Myocyte (in vitro differentiated cells): ENCODE measurements around the gene ZBTB4. TPM values are rescaled to one million over a fixed set of nuclear protein-coding genes. Genes with fewer than 3 reads are reported as not detected.
"Not testable (repeated sequence)": the region's sequence is repeated elsewhere in the genome, so short reads cannot be mapped to it uniquely, and the experiment has no call there.

Experiments
- DNase-seq: peaks from one replicate; pipeline ENCODE4 v3.0.0-alpha.2; 2012; ENCODE audit warnings: low read depth
- total RNA-seq: library from RNA; depleted of rRNA; stranded (reverse); fragments of >200 nt; gene quantifications from 2 replicates; pipeline ENCODE4 v1.2.3, GENCODE V29; 2014

Gene ZBTB4
- total RNA-seq, 1 donor from 2014 or later = 32.8 TPM

DNA sequence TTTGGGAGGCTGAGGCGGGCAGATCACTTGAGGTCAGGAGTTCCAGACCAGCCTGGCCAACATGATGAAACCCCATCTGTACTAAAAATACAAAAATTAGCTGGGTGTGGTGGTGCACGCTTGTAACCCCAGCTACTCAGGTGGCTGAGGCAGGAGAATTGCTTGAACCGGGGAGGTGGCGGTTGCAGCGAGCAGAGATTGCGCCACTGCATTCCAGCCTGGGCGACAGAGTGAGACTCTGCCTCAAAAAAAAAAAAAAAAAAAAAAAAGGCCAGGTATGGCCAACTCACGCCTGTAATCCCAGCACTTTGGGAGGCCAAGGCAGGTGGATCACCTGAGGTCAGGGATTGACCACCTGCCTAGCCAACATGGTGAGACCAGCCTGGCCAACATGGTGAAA is 4.7 kb downstream of the ZBTB4 start:
- DNase-seq = not testable (repeated sequence)

DNA sequence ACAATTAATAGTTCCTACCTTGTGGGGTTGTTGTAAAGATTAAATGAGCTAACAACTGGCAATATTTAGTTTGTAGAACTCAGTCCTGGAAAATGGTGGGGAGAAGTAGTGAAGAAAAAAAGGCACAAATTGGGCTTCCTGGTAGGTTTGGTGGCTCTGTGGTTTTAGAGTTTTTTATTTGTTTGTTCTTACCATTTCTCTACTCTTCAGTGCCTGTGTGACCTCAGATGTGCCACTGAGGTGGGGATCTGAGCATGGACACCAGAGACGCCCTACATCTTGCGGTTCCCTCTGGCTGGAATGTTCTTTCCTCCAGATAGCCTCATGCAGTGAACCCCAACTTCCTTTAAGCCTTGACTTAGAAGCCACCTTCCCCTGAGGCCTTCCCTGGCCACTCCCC is 7.7 kb downstream of the ZBTB4 start:
- no peak for DNase-seq

DNA sequence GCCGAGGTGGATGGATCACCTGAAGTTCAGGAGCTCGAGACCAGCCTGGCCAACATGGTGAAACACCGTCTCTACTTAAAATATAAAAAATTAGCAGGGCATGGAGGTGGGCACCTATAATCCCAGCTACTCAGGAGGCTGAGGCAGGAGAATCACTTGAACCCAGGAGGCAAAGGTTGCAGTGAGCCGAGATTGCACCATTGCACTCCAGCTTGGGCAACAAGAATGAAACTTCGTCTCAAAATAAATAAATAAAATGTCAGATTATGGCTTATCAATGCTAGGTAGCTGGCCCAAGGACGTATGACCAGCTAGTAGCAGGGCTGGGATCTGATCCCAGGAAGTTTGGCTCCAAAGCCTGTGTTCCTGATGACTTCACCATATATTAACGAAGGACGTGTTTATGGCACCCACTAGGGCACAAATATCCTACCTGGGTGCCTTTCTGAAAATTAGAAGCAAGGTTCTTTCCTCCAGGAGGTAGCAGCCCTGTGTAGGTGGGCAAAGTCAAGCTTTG is 8.9 kb downstream of the ZBTB4 start:
- DNase-seq = not testable (repeated sequence)

DNA sequence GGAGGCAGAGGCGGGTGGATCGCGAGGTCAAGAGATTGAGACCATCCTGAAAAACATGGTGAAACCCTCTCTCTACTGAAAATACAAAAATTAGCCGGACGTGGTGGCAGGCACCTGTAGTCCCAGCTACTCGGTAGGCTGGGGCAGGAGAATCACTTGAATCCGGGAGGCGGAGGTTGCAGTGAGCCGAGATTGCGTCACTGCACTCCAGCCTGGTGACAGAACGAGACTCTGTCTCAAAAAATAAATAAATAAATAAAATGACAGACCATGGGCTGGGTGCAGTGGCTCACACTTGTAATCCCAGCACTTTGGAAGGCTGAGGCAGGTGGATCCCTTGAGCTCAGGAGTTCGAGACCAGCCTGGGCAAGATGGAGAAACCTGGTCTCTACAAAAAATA is 9.6 kb downstream of the ZBTB4 start:
- DNase-seq = not testable (repeated sequence)

DNA sequence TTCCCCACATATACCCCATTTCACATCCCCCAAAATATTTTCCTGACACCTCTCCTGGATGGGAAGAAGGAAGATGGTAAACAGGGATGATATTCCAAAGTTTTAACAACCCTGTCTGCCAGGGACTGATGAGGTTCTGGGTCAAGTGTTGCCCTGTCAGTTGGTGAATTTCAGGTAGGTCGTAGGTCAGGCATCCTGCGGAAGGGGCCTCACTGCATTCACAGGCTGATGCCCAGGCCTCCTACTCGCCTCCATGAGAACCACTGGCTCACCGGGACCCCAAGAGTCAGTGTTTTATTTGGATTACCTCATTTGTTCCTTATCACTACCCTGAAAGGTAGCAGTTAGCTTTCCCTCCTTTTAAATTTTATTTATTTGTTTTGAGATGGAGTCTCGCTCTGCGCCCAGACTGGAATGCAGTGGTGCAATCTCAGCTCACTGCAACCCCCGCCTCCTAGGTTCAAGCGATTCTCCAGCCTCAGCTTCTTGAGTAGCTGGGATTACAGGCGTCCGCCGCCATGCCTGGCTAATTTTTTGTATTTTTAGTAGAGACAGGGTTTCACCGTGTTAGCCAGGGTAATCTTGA is 10.5 kb downstream of the ZBTB4 start:
- no peak for DNase-seq

DNA sequence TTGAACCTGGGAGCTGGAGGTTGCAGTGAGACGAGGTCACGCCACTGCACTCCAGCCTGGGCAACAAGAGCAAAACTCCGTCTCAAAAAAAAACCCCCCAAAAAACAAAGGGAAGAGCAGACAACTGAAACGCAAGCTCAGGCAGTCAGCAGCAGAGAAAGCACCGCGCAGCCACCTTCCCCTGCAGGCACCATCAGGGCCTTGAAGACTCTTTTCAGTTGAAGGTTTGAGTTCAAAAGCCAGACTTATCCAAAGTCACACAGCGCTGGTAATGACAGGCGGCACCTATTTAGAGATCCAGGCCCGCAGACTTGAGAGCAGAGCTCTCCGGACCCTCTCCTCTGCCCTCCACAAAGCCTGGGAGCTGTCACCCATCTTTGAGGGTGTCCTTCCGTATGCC is 11.1 kb downstream of the ZBTB4 start:
- no peak for DNase-seq

DNA sequence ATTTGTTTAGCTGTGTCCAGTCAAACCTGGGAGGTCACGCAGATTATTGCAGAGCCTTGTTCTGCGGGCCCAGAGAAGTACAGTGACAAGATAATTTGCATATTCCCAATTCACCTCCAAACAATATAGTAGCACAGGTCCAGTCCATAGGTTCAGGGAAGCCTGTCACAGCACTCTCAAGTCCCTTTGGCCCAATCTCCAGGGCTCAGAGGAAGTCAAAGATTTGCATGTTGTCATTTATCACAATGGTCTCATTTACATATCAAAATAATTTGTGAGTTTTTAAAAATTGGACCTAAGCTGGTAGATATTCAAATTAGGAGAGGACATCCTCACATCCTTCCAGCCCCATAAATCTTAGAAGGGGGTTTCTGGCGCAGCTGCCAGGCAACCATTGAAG is 11.9 kb downstream of the ZBTB4 start:
- no peak for DNase-seq

DNA sequence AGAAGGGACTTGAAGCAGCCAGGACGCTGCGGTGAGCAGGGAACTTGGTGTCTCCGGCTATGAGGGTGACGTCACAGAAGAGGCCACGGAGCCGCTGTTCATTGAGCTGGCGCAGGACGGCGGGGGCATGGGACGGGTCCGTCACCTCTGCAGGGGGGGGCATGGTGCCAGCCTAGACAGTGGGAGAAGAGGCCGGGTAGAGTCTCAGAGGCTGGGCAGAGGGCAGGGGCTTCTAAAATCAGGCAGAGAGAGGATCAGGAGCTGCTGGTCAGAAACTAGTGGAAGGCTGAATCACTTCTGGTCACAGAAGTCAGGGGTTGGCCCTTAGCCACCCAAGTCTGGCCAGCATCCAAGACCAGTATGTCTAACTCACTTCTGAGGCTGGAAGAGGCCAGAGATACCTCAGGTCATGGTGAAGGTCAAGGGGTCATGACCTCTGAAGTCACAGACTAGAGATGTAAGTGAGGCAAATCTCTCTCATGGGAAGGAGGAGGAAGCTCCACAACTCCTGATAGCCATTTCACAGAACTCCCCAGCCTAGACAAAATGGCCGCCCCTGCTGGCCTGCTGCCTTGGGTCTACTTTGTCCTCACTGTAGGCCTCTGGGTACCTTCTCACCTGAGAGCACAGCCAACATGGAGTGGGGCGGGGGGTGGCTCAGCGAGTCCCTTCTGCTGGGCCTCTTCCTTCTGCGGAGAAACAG is 12.6 kb downstream of the ZBTB4 start:
- peak; percentile 79 for DNase-seq

DNA sequence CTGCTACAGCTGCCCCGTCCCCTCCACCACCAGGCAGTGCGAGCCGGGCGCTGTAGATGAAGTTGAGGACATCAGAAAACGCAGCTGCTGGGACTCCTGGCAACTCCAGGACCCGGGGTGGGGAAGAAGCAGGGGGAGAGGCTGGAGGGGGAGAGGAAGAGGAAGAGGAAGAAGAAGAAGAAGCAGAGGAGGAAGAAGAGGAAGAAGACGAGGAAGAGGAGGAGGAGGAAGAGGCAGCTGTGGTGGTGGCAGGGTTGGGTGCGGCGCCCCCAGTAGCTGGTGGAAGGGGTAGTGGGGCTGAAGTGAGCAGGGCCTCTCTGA is 13.2 kb downstream of the ZBTB4 start:
- DNase-seq = no peak

DNA sequence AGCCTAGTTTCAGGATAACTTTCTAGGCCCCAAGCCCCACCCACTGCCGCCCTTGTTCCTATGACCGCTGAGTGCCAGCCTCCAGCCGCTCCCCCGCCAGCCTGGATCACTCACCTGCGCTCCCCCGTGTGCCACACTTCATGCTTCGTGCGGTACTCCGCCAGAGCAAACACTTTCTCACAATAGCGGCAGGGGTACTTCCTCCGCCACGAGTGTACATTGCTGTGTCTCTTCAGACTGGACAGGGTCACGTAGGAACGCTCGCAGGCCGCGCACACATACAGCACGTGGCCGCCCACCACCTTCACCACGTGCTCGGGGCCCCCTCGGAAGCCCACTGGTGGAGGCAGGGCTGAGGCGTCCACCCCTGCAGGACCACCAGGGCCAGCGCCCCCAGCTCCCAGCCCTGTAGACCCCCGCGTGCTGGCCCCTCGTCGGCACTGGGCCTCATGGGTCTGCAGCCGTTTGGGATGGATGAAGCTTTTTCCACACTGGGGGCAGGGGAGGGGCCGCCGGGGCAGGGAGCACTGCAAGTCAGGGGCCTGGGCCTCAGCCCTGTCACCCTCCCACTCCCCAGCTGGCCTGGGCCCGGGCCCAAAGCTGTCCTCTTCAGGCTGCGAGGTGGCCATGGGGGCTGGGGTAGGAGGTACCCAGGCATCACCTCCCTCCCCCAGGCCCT is 13.7 kb downstream of the ZBTB4 start:
- DNase-seq = no peak

DNA sequence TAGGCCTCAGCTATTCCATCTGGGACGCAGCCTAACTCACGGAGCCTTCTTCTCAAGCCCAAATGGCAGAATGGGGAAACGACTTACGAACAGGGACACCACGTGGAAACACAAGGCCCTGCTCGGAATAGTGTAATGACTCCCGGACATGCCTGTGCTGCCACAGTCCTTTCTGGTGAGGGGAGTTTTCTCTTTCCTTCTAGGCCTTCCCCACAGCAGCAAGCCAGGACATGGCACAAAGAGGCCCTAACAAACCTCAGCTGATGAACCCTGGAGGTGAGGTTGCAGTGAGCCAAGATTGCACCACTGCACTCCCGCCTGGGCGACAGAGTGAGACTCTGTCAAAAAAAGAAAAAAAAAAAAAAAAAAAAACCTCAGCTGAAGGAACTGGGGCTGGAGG is 15.3 kb downstream of the ZBTB4 start:
- DNase-seq = no peak

DNA sequence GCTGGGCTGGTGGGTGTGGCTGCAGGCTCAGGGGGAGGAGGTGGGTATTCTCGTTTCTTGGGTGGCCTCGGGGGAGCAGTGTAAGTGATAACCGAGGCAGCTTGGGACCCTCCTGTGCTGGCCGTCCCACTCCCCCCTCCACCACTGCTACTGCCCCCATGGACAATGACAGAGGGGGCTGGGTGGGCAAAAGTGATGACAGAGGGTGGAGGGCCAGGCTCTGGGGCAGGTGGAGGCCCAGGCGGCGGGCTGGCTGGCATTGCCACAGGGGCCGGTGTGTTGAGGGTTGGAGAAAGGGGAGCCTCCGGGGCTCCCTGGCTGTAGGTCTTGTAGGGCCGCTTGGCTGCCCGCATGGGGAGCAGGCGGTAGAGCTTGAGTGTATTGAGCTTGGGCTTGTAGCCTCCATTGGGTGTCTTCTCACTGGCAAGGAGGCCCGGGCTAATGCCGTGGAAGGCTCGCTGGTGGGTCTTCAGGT is 16.0 kb downstream of the ZBTB4 start:
- DNase-seq = no peak

DNA sequence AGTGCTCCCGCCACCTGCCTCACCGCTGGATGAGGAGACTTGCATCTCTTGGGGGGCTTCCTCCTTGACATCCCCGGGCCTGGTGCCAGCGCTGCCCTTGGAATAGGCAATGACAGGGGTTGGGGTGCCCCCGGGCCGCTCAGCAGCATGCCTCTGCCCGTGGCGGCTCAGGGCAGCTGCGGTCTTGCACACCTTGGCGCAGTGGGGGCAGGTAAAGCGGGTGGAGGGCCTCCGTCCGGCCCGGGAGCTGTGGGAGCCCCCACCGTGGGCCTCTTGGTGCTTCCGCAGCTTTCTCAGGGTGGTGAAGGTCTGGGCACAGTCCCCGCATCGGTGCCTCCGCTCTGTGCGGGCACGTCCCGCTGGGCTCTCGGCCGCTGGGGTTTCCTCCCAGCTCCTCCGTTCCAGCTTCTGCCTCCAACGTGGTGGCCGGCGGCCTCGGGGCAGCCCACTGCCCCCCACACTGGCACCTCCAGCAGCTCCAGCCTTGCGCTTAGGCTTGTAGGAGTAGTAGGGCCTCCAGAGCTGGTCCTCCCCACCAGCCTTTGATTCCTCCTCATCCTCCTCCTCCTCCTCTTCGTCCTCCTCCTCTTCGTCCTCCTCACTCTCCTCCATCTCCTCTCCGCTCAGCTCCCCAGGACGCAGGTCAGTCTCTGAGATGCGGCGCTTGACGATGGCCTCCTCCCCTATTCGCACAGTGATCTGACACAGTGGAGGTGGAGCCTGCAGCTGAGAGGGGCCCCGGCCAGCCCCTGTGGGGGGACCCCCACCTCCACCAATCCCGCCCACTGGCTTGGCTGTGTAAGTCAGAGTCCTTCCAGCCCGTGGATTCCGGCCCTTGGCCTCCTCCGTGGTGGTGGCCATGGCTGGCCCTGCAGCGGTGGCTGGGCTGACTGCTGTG is 16.7 kb downstream of the ZBTB4 start:
- DNase-seq = no peak

DNA sequence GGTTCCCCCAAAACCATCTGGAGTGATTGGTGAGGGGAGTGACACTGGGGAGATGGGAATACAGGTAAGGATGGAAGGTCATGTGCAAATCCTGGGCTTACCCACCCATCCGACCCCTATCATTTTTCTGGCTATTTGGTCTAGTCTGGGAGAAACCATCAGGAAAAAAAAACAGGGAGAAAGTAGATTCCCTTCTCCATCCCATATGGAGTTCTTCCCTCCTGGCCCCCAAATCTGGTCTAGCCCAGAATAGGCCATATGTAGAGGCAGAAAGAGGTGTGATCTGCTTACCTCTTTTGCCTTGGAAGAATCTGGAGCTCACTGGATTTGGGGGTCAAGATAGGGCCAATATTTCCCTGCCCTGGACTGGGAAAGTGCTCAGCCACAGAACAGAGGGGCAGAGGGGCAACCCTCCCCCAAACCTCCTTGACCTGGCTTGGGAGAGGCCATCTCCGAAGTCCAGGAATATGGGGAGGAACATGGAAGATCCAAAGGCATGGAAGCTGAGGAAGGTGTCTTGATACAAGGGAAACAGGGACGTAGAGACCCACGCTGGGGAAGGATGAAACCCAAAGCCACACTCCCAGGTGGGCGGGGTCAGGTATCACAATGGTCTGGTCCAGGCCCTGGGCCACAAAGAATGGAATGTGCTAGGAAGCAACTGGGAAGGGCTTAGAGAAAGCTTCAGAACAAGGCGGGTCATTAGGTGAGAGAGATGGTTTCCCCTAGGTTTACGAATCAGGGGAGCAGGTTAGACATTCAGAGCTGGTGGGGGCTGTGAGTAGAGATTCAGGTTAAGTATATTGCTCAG is 18.4 kb downstream of the ZBTB4 start:
- DNase-seq = no peak

DNA sequence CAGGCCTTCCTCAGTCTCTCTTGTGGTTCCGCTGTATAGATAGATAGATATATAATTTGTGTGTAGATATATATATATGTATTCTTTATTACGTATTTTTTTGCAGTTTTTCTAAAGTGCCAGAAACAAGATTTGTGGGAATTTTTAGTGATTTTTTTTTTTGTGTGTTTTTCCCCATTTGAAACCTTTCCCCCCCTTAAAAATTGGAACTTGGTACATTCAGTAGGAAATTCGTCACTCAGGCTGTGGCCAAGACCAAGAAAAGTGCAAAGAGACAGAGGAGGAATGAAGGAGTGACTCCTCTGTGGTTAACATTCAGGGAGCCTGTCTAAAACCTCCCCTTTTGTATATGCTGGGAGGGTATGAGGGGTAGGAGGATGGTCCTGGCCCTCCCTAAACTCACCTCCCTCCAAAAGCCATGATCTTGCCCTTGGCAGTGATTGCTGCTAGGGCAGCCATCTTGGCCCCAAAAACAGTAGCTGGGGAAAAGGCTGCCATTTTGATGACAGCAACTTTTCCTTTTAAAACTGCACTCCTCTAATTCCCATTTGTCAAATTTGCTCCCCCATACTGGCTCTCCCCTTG is 19.4 kb downstream of the ZBTB4 start:
- DNase-seq = no peak

DNA sequence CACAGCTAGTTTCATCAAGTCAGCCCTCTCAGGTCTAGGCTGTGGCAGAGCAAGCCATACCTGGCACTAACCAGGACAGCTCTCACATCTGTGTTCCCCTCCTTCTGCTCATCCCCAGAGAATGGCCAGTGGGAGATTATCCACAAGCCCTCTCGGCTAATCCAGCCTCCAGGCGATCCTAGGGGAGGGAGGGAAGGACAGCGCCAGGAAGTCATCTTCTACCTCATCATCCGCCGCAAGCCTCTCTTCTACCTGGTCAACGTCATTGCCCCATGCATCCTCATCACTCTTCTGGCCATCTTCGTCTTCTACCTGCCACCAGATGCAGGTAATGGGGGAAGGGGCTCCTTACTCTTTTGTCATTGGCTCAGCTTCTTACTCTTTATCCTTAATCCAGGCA is 31.0 kb downstream of the ZBTB4 start:
- DNase-seq = no peak

DNA sequence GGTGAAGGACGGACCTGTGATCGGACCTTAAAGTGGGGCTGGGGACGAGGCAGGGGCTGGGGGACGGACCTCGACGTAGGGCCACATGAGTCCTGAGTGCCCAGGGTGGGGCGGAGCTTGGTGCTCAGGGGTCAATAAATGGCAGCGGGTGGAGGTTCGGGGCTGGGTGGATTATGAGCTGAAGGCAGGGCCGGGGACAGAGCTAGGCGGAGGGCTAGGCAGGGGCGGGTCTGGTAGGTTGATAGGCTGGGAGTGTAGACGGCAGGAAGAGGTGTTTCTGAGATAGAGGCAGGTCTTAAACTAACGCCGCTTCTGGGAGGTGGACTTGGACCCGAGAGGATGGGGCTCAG is 33.8 kb downstream of the ZBTB4 start:
- no peak for DNase-seq

DNA sequence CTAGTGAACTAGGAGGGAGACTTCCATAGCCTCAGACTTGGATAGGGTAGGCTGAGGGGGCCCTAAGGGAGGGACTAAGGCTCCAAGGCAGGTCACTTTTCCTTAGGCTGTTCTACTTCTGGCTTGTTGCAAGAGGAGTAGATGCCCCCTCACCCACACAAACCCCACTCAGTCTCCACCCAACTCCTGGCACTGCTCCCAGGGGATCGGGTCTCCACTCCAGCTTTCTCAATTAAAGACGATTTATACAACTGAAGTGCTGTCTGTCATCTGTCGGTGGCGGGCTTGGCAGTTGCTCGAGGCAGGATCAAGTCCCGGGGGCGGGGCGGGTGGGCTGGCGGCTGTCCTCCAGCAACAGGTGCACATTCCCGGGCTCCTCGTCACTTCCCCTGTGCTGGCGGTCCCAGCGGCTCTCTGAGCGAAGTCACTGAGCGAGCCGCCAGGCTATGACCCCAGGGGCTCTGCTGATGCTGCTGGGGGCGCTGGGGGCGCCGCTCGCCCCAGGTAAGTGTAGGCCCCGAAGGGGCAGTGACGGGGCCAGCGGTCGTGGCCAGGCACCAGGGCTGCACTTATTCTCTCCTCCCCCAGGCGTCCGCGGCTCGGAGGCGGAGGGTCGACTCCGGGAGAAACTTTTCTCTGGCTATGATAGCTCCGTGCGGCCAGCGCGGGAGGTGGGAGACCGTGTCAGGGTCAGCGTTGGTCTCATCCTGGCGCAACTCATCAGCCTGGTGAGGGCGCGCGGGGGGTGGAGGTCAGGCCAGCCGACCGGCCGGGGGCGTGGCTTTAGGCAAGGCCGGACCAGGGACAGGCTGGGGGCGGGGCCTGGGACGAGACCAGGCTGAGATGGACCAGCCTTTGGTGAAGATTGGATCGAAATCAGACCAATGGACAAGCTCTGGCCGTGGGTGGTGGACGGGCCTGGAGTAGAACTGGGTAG is 34.5 kb downstream of the ZBTB4 start, which contains the start of gene CHRNB1:
CHRNB1 (plus strand) TSS at position 380 of the 937 bp plus-strand sequence; CDS start at position 447, 67 bp downstream.
- peak; percentile 94 for DNase-seq
